ENCODE results near the gene ALDH1L1. TPM values are rescaled to one million over a fixed set of nuclear protein-coding genes. Genes with fewer than 3 reads are reported as not detected.
A peak's percentile ranks its signal among the peaks of the same experiment; 100 is the strongest.

The ALDH1L1 gene
- total and polyA plus RNA-seq, 2 of the 13 experiments (the other 11 are each of a cell fraction or from before 2014, with no cell fraction given): 11.2 to 28.7 TPM

DNA sequence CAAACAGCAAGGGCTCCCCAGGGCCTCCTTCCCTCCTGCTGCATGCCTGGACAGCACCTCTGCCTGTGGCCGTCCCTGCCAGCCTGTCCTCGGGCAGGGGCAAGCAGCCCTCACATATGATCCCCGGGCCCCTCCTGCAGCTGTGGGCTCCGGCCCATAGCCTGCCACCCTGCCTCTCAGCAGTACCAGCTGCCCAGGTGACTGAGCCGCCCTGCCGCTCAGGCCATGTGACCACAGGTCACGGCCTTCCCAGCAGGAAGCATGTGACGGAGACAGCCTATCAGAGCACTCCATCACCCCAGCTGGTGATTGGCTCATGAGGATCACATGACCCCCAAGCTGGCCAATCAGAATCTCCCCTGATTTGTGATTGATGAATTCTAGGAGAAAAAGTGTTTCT is 23.9 kb downstream of the ALDH1L1 start (continued):
- TF ChIP-seq, protein P1, sequence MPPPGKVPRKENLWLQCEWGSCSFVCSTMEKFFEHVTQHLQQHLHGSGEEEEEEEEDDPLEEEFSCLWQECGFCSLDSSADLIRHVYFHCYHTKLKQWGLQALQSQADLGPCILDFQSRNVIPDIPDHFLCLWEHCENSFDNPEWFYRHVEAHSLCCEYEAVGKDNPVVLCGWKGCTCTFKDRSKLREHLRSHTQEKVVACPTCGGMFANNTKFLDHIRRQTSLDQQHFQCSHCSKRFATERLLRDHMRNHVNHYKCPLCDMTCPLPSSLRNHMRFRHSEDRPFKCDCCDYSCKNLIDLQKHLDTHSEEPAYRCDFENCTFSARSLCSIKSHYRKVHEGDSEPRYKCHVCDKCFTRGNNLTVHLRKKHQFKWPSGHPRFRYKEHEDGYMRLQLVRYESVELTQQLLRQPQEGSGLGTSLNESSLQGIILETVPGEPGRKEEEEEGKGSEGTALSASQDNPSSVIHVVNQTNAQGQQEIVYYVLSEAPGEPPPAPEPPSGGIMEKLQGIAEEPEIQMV (CRISPR knock-in tag; IDR thresholded peaks at IDR 0.05; ENCODE audit: low read depth): no peak
- no peak for TF ChIP-seq CHCHD3 (CRISPR knock-in tag; IDR thresholded peaks at IDR 0.05)
- 0 out of 2 replicates have a peak, but pooled peaks have one; percentile 21 for TF ChIP-seq RAD51 (IDR thresholded peaks at IDR 0.05; ENCODE audit: borderline replicate concordance)

DNA sequence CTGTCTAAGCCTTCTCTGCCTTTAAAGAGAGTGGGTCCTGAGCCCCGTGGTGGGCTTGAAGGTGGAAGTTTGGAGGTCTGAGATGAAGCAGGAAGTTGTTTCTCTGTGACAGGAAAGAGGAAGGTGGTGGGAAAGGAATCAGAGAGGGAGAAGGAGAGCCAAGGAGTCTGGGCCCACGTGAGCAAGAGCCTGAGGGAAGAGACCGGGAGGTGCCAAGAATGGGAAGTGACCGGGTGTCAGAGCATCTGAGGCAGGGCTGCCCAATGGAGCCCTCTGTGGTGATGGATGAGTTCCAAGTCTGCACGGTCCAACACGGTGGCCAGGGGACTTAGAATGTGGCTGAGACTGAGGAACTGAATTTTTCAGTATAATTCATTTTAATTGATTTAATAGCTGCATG is 24.6 kb downstream of the ALDH1L1 start:
- TF ChIP-seq, protein P2, sequence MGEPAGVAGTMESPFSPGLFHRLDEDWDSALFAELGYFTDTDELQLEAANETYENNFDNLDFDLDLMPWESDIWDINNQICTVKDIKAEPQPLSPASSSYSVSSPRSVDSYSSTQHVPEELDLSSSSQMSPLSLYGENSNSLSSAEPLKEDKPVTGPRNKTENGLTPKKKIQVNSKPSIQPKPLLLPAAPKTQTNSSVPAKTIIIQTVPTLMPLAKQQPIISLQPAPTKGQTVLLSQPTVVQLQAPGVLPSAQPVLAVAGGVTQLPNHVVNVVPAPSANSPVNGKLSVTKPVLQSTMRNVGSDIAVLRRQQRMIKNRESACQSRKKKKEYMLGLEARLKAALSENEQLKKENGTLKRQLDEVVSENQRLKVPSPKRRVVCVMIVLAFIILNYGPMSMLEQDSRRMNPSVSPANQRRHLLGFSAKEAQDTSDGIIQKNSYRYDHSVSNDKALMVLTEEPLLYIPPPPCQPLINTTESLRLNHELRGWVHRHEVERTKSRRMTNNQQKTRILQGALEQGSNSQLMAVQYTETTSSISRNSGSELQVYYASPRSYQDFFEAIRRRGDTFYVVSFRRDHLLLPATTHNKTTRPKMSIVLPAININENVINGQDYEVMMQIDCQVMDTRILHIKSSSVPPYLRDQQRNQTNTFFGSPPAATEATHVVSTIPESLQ (CRISPR knock-in tag; conservative IDR thresholded peaks at IDR 0.05): no peak
- TF ChIP-seq KDM6A (CRISPR knock-in tag; IDR thresholded peaks at IDR 0.05; ENCODE audit: low read depth): no peak
- no peak for TF ChIP-seq MIER2 (CRISPR knock-in tag; IDR thresholded peaks at IDR 0.05)
- TF ChIP-seq, protein P3, sequence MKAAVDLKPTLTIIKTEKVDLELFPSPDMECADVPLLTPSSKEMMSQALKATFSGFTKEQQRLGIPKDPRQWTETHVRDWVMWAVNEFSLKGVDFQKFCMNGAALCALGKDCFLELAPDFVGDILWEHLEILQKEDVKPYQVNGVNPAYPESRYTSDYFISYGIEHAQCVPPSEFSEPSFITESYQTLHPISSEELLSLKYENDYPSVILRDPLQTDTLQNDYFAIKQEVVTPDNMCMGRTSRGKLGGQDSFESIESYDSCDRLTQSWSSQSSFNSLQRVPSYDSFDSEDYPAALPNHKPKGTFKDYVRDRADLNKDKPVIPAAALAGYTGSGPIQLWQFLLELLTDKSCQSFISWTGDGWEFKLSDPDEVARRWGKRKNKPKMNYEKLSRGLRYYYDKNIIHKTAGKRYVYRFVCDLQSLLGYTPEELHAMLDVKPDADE (CRISPR knock-in tag; IDR thresholded peaks at IDR 0.05): no peak
- no peak for TF ChIP-seq ZNF883 (CRISPR knock-in tag; IDR thresholded peaks at IDR 0.05; ENCODE audit: not compliant biosample characterization)
- no peak for TF ChIP-seq RARG (CRISPR knock-in tag; IDR thresholded peaks at IDR 0.05; ENCODE audit: low read depth)
- TF ChIP-seq SATB2 (CRISPR knock-in tag; IDR thresholded peaks at IDR 0.05): no peak
- TF ChIP-seq, protein P4, sequence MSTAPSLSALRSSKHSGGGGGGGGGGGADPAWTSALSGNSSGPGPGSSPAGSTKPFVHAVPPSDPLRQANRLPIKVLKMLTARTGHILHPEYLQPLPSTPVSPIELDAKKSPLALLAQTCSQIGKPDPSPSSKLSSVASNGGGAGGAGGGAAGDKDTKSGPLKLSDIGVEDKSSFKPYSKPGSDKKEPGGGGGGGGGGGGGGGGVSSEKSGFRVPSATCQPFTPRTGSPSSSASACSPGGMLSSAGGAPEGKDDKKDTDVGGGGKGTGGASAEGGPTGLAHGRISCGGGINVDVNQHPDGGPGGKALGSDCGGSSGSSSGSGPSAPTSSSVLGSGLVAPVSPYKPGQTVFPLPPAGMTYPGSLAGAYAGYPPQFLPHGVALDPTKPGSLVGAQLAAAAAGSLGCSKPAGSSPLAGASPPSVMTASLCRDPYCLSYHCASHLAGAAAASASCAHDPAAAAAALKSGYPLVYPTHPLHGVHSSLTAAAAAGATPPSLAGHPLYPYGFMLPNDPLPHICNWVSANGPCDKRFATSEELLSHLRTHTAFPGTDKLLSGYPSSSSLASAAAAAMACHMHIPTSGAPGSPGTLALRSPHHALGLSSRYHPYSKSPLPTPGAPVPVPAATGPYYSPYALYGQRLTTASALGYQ (CRISPR knock-in tag; IDR thresholded peaks at IDR 0.05): no peak
- TF ChIP-seq MED1 (CRISPR knock-in tag; IDR thresholded peaks at IDR 0.05): no peak
- no peaks in the 10 kb centered on the region for H3K4me1 ChIP-seq (ENCODE audit: insufficient read depth, low read length)
- H4K20me1 ChIP-seq (ENCODE audit: insufficient read depth, low read length): no peaks in the 10 kb centered on the region
- WGBS (ENCODE audit: low lambda C conversion rate): 90% methylated on average over 6 of the region's 6 CpGs
- no peak for DNase-seq (ENCODE audit: low spot score)
- no peak overlapping the region for H3K4me2 ChIP-seq (ENCODE audit: low read depth, low read length)
- H3K36me3 ChIP-seq (replicated peaks in 1 of 2; ENCODE audit: control insufficient read depth in 1 of 2, insufficient read depth in 2 of 2, low read length in 2 of 2): peaks cover 12 to 40% of the 10 kb centered on the region in 2 experiments
- no peaks in the 10 kb centered on the region for H3K79me2 ChIP-seq (ENCODE audit: insufficient read depth, low read length)
- H3K9me3 ChIP-seq (ENCODE audit: low read length): no peaks in the 10 kb centered on the region
- no TSS peak for BruUV-seq (replicated peaks)
- ChIA-PET POLR2A (interaction anchor here (1.1 kb wide), 1 partner anchor 24 kb away, joined by 5 read pairs; no protein-coding TSS in a partner anchor), CTCF (ENCODE audit: low intra/inter-chr PET ratio, low total read pairs) (no interaction called here)
- no peak overlapping the region for H3K4me3 ChIP-seq (replicated peaks in 1 of 3; ENCODE audit: insufficient read depth in 1 of 3, low read depth in 2 of 3, low read length in 3 of 3)
- H2AFZ ChIP-seq (ENCODE audit: low read length): no peak overlapping the region
- intact Hi-C loops (cut with micrococcal nuclease; ENCODE audit: unreplicated experiment) (no loop called here), in situ Hi-C loops (cut with HindIII; ENCODE audit: extremely low pct_ligation_motif_present, low pct_unique_long_range_greater_than_20kb) (no loop called here)
- no peak for ATAC-seq
- no peaks in the 10 kb centered on the region for H3K27me3 ChIP-seq (ENCODE audit: control insufficient read depth in 1 of 2, insufficient read depth in 2 of 2, low read length in 2 of 2)
- no peak overlapping the region for H3K9ac ChIP-seq (ENCODE audit: insufficient read depth, low read depth, low read length)
- no peak for FAIRE-seq
- H3K27ac ChIP-seq (ENCODE audit: extremely low read length, insufficient read depth, low read length): no peak overlapping the region

Data from HepG2 (cell line).